ENCODE results near the gene MAN2C1.
"Not testable (repeated sequence)": the region's sequence is repeated elsewhere in the genome, so short reads cannot be mapped to it uniquely, and the experiment has no call there.

Gene MAN2C1

GRCh38 chr15:75350601-75351361 lies 17.6 kb downstream of the MAN2C1 start:
- Histone ChIP-seq H3K9ac (ENCODE audit: low read length) (no peak overlapping the region), H3K27me3 (replicated peaks; ENCODE audit: control insufficient read depth, insufficient read depth, low read length) (no peaks in the 10 kb centered on the region), H3K4me3 (ENCODE audit: low read length) (no peak overlapping the region), H3K9me3 (ENCODE audit: control insufficient read depth, low read length) (no peaks in the 10 kb centered on the region), H3K36me3 (ENCODE audit: control insufficient read depth, insufficient read depth, low read length, severe bottlenecking) (peaks cover 10% of the 10 kb centered on the region), H3K4me1 (ENCODE audit: control insufficient read depth, insufficient read depth, low read length) (peaks cover 10% of the 10 kb centered on the region)
- no peak for DNase-seq (ENCODE audit: low read depth)

DNA sequence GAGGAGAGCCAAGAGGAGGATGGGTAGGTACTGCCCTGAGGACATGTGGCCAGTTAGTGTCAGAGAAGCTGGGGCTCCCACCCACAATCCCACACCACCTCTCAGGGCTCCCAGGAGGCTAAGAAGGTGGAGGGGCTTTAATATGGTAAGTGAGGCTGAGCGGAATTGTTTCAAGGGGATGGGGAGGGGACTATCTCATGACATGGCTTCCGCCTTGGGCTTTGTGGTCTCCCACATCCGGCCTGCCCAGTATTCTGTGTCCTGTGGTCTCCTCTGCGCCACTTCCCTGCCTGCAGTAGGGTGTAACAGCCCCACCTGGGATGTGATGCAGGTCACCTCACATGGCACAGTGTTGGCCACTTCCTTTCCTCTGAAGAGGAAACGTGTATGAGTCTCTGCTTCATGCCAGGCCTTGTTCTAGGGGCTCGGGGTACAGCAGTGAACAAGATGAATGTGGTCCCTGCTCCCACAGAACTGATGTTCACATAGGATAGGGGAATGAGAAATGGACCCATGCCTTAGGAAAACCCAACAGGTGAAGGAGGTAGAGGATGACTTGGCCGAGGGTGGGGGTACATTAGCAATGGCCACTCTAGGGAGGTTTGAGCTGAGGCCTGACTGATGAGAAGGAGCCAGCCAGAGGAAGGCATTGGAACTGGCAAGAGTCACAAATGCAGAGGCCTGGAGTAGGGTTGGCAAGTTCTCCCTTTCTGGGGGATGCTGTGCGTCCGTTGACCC lies 18.4 kb downstream of the MAN2C1 start:
- Histone ChIP-seq H3K9me3 (ENCODE audit: control insufficient read depth, low read length) (no peaks in the 10 kb centered on the region), H3K27me3 (replicated peaks; ENCODE audit: control insufficient read depth, insufficient read depth, low read length) (no peaks in the 10 kb centered on the region), H3K4me3 (ENCODE audit: low read length) (no peak overlapping the region), H3K36me3 (ENCODE audit: control insufficient read depth, insufficient read depth, low read length, severe bottlenecking) (peaks cover 4% of the 10 kb centered on the region), H3K9ac (ENCODE audit: low read length) (no peak overlapping the region), H3K4me1 (ENCODE audit: control insufficient read depth, insufficient read depth, low read length) (peaks cover 10% of the 10 kb centered on the region)
- no peak for DNase-seq (ENCODE audit: low read depth)

DNA sequence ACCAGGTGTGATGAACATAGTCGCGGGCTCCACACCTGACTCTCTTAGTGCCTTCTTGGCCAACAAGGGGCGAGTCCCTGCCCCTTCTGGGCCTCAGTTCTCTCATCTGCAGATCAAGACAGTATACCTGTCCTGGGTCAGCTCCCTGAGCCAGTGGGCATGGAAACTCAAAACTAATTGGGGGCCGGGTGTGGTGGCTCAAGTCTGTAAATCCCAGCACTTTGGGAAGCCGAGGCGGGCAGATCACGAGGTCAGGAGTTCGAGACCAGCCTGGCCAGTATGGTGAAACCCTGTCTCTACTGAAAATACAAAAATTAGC lies 19.1 kb downstream of the MAN2C1 start:
- H3K4me3 ChIP-seq (ENCODE audit: low read length); H3K9me3 ChIP-seq (ENCODE audit: control insufficient read depth, low read length); H3K36me3 ChIP-seq (ENCODE audit: control insufficient read depth, insufficient read depth, low read length, severe bottlenecking); DNase-seq (ENCODE audit: low read depth); H3K9ac ChIP-seq (ENCODE audit: low read length); H3K27me3 ChIP-seq (replicated peaks; ENCODE audit: control insufficient read depth, insufficient read depth, low read length): not testable (repeated sequence)
- H3K4me1 ChIP-seq (ENCODE audit: control insufficient read depth, insufficient read depth, low read length) = peaks cover 10% of the 10 kb centered on the region

DNA sequence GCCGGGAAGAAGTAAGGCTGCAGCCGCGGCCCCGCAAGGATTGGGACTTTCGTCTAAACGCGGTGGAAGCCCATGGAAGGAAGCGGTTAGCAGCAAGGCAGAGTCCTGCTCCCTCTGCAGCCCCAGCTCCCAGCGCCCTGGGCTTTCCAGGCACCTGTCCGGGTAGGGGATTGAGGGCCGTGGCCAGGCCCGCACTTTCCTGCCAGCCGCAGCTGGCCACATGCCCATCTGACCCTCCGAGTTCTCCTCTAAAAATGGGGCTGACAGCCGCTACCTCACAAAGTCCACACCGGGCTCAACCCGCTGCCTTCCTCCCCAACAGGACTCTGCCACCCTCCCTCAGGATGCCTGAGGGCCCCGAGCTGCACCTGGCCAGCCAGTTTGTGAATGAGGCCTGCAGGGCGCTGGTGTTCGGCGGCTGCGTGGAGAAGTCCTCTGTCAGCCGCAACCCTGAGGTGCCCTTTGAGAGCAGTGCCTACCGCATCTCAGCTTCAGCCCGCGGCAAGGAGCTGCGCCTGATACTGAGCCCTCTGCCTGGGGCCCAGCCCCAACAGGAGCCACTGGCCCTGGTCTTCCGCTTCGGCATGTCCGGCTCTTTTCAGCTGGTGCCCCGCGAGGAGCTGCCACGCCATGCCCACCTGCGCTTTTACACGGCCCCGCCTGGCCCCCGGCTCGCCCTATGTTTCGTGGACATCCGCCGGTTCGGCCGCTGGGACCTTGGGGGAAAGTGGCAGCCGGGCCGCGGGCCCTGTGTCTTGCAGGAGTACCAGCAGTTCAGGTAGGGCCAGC lies 19.7 kb downstream of the MAN2C1 start:
- Histone ChIP-seq H3K9ac (ENCODE audit: low read length) (peak overlapping the region; percentile 93), H3K4me3 (ENCODE audit: low read length) (peak overlapping the region; percentile 88), H3K36me3 (ENCODE audit: control insufficient read depth, insufficient read depth, low read length, severe bottlenecking) (no peaks in the 10 kb centered on the region), H3K27me3 (replicated peaks; ENCODE audit: control insufficient read depth, insufficient read depth, low read length) (no peaks in the 10 kb centered on the region), H3K9me3 (ENCODE audit: control insufficient read depth, low read length) (no peaks in the 10 kb centered on the region), H3K4me1 (ENCODE audit: control insufficient read depth, insufficient read depth, low read length) (peaks cover 10% of the 10 kb centered on the region)
- peak; percentile 21 for DNase-seq (ENCODE audit: low read depth)

DNA sequence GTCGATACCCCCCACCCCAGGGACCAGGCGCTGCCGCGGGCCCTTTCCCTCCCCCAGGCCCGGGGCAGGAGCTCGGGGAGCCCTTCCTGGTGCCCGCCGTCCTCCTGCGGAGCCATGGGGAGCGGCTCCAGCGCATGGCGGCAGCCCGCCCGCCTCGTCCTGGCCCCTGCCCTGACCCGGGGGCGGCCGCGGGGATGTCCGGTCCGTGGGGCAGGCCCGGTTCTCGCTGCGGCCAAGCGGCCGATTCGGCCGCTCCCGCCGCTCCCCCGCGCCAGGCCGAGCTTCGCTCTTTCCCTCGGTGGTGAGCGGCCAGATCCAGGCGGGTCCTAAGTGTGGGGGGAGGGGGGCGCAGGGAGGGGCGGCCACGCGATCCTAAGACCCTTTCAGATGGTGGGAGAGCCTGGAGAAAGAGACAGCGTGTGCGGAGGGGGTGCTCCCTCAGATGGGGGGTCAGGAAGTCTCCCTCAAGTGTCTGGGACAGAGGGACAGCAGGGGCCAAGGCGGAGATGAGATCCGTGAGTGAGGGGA lies 20.3 kb downstream of the MAN2C1 start:
- H3K36me3 ChIP-seq (ENCODE audit: control insufficient read depth, insufficient read depth, low read length, severe bottlenecking) = no peaks in the 10 kb centered on the region
- peak overlapping the region; percentile 88 for H3K4me3 ChIP-seq (ENCODE audit: low read length)
- peak overlapping the region; percentile 93 for H3K9ac ChIP-seq (ENCODE audit: low read length)
- peak; percentile 46 for DNase-seq (ENCODE audit: low read depth)
- peaks cover 10% of the 10 kb centered on the region for H3K4me1 ChIP-seq (ENCODE audit: control insufficient read depth, insufficient read depth, low read length)
- H3K27me3 ChIP-seq (replicated peaks; ENCODE audit: control insufficient read depth, insufficient read depth, low read length) = no peaks in the 10 kb centered on the region
- H3K9me3 ChIP-seq (ENCODE audit: control insufficient read depth, low read length) = no peaks in the 10 kb centered on the region

DNA sequence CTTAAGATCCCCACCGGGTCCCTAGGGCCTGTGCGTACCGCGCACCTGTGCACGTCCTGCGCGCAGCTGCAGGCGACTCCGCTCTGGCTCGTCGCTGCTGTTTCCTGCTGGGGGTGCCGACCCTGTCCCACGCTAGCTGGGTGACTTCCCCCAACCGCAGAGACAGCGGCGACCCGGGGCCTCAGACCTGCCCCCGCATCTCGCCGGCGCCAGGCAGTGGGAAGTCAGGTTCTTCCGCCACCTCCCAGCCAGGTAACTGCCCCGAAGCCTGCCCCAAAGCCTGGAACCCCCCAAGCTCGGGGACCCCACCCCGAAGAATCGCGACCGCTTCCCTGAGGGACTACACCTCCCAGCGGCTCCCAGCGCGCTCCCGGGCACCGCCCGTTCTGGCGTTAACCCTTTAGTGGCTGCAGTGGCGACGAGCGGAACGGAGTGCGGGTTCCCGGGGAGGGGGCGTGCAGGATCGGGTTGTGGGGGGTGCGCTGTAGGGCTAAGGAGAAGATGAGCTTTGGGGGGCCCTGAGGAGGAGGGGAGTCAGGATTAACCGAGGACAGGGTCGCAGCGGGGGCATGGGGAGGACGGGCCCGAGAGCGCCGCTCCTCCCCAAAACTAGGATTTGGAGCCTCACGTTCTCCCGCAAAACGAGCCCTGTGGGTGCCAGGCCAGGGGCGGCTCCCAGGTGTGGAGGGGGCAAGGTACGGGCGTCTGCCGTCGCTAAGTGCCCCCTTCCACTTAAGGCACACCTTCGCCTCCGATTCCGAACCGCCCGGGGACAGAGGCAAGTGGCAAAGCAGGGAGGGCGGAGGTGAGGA lies 21.0 kb downstream of the MAN2C1 start:
- H3K27me3 ChIP-seq (replicated peaks; ENCODE audit: control insufficient read depth, insufficient read depth, low read length) = no peaks in the 10 kb centered on the region
- no peaks in the 10 kb centered on the region for H3K36me3 ChIP-seq (ENCODE audit: control insufficient read depth, insufficient read depth, low read length, severe bottlenecking)
- peak overlapping the region; percentile 88 for H3K4me3 ChIP-seq (ENCODE audit: low read length)
- H3K4me1 ChIP-seq (ENCODE audit: control insufficient read depth, insufficient read depth, low read length) = peaks cover 10% of the 10 kb centered on the region
- no peaks in the 10 kb centered on the region for H3K9me3 ChIP-seq (ENCODE audit: control insufficient read depth, low read length)
- DNase-seq (ENCODE audit: low read depth) = peak; percentile 64
- H3K9ac ChIP-seq (ENCODE audit: low read length) = peak overlapping the region; percentile 93

DNA sequence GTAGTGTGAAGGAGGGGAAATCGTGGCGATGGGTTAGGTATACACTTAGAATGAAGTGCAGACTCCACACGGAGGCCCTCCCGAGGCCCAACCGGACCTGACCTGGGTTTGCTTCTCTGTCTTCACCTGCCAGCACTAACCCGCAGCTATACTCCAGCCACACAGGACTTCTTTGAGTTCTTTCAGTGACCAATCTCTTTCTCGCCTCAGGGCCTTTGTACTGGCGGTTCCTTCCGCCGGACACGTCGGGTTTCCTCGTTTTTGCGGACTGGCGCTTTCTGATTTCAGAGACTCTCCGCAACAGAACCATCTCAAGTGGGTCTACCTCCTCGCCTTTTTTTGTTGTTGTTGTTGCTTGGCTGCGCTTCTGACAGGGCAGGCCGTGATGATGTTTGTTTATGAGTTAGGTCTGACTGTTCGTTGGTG lies 21.6 kb downstream of the MAN2C1 start, which contains the start of gene NEIL1:
Gene NEIL1 (plus strand): TSS at position 244 of the 426 bp plus-strand sequence. CDS start 1,867 bp downstream, outside the sequence.
- no peaks in the 10 kb centered on the region for H3K36me3 ChIP-seq (ENCODE audit: control insufficient read depth, insufficient read depth, low read length, severe bottlenecking)
- H3K4me3 ChIP-seq (ENCODE audit: low read length) = peak within 1 kb of the TSS; percentile 88
- peak; percentile 25 for DNase-seq (ENCODE audit: low read depth)
- H3K9me3 ChIP-seq (ENCODE audit: control insufficient read depth, low read length) = no peaks in the 10 kb centered on the region
- peaks cover 10% of the 10 kb centered on the region for H3K4me1 ChIP-seq (ENCODE audit: control insufficient read depth, insufficient read depth, low read length)
- peak within 1 kb of the TSS; percentile 93 for H3K9ac ChIP-seq (ENCODE audit: low read length)
- no peaks in the 10 kb centered on the region for H3K27me3 ChIP-seq (replicated peaks; ENCODE audit: control insufficient read depth, insufficient read depth, low read length)

GRCh38 chr15:75343953-75344352 lies 24.5 kb downstream of the MAN2C1 start:
- H3K9ac ChIP-seq (ENCODE audit: low read length); H3K9me3 ChIP-seq (ENCODE audit: control insufficient read depth, low read length); H3K4me1 ChIP-seq (ENCODE audit: control insufficient read depth, insufficient read depth, low read length); H3K27me3 ChIP-seq (replicated peaks; ENCODE audit: control insufficient read depth, insufficient read depth, low read length); H3K4me3 ChIP-seq (ENCODE audit: low read length); DNase-seq (ENCODE audit: low read depth): not testable (repeated sequence)
- H3K36me3 ChIP-seq (ENCODE audit: control insufficient read depth, insufficient read depth, low read length, severe bottlenecking) = peaks cover 25% of the 10 kb centered on the region

DNA sequence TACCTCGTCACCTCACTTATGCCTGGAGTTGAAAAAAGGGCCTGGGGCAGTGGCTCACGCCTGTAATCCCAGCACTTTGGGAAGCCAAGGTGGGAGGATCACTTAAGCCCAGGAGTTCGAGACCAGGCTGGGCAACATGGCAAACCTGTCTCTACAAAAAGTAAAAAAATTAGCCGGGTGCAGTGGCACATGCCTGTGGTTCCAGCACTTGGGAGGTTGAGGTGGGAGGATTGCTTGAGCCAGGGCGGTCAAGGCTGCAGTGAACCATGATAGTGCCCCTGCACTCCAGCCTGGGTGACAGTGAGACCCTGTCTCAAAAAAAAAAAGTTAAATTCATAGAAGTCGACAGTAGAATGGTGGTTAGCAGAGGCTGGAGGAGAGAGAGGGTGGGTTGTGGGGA lies 26.2 kb downstream of the MAN2C1 start:
- Histone ChIP-seq H3K27me3 (replicated peaks; ENCODE audit: control insufficient read depth, insufficient read depth, low read length) (no peaks in the 10 kb centered on the region), H3K4me1 (ENCODE audit: control insufficient read depth, insufficient read depth, low read length) (no peaks in the 10 kb centered on the region), H3K36me3 (ENCODE audit: control insufficient read depth, insufficient read depth, low read length, severe bottlenecking) (peaks cover 25% of the 10 kb centered on the region), H3K9me3 (ENCODE audit: control insufficient read depth, low read length) (no peaks in the 10 kb centered on the region), H3K9ac (ENCODE audit: low read length) (no peak overlapping the region), H3K4me3 (ENCODE audit: low read length) (no peak overlapping the region)
- DNase-seq (ENCODE audit: low read depth) = no peak

GRCh38 chr15:75339531-75340240 lies 28.7 kb downstream of the MAN2C1 start:
- Histone ChIP-seq H3K36me3 (ENCODE audit: control insufficient read depth, insufficient read depth, low read length, severe bottlenecking) (peaks cover 25% of the 10 kb centered on the region), H3K27me3 (replicated peaks; ENCODE audit: control insufficient read depth, insufficient read depth, low read length) (no peaks in the 10 kb centered on the region), H3K9ac (ENCODE audit: low read length) (no peak overlapping the region), H3K9me3 (ENCODE audit: control insufficient read depth, low read length) (no peaks in the 10 kb centered on the region), H3K4me1 (ENCODE audit: control insufficient read depth, insufficient read depth, low read length) (peaks cover 11% of the 10 kb centered on the region), H3K4me3 (ENCODE audit: low read length) (no peak overlapping the region)
- no peak for DNase-seq (ENCODE audit: low read depth)
